Fibroblast of lung (primary cell): ENCODE measurements around the gene C6orf15. TPM values are rescaled to one million over a fixed set of nuclear protein-coding genes. Genes with fewer than 3 reads are reported as not detected.

Experiments
- DNase-seq, 2 donors: peaks; one replicate each; pipeline versions ENCODE4 v3.0.0 to v3.0.0-alpha.2; 2010; ENCODE audit warnings: low read depth in 2 of 2
- H2AFZ ChIP-seq: 2 replicates; pipeline ENCODE4 v1.5.1; 2012; ENCODE audit warnings: low read length, control low read depth, inconsistent platforms
- H3K27ac ChIP-seq: 2 replicates; pipeline ENCODE4 v1.5.1; 2011; ENCODE audit warnings: low read length, control low read depth; ENCODE audit not compliant: insufficient read depth
- H3K27me3 ChIP-seq: 2 replicates; pipeline ENCODE4 v1.5.1; 2011; ENCODE audit warnings: mild to moderate bottlenecking, low read length; ENCODE audit not compliant: control insufficient read depth, insufficient read depth
- H3K36me3 ChIP-seq: 2 replicates; pipeline ENCODE4 v1.5.1; 2011; ENCODE audit warnings: low read length; ENCODE audit not compliant: control insufficient read depth, insufficient read depth
- H3K4me1 ChIP-seq: 2 replicates; pipeline ENCODE4 v1.5.1; 2011; ENCODE audit warnings: low read length; ENCODE audit not compliant: control insufficient read depth, insufficient read depth; ENCODE audit errors: extremely low read depth
- H3K4me2 ChIP-seq: 2 replicates; pipeline ENCODE4 v1.5.1; 2011; ENCODE audit warnings: low read length, control low read depth; ENCODE audit not compliant: insufficient read depth; ENCODE audit errors: extremely low read depth
- H3K4me3 ChIP-seq, 4 experiments: fragments of 200-600 bp in 1 of 4; sonication (generic) in 1 of 4; replicated peaks in 1 of 4; 2 replicates each; pipeline ENCODE4 v1.5.1; 2011 to 2016; ENCODE audit warnings: low read length in 4 of 4, low read depth in 3 of 4, mild to moderate bottlenecking in 3 of 4, control low read depth in 2 of 4, inconsistent platforms in 1 of 4, mixed read lengths in 1 of 4; ENCODE audit not compliant: insufficient read depth in 1 of 4; ENCODE audit errors: control extremely low read depth in 1 of 4
- H3K79me2 ChIP-seq: 2 replicates; pipeline ENCODE4 v1.5.1; 2012; ENCODE audit warnings: mild to moderate bottlenecking, low read length, inconsistent platforms; ENCODE audit not compliant: control insufficient read depth, insufficient read depth
- H3K9ac ChIP-seq: 2 replicates; pipeline ENCODE4 v1.5.1; 2011; ENCODE audit warnings: mild to moderate bottlenecking, low read length, control low read depth; ENCODE audit not compliant: insufficient read depth
- H3K9me3 ChIP-seq: 2 replicates; pipeline ENCODE4 v1.5.1; 2012; ENCODE audit warnings: low read depth, low read length; ENCODE audit not compliant: control insufficient read depth, insufficient read depth
- H4K20me1 ChIP-seq: 2 replicates; pipeline ENCODE4 v1.5.1; 2011; ENCODE audit warnings: low read length; ENCODE audit not compliant: control insufficient read depth, insufficient read depth; ENCODE audit errors: extremely low read depth
- EZH2 ChIP-seq: IDR thresholded peaks from 2 replicates; pipeline ENCODE4 v1.5.1; 2012; ENCODE audit warnings: low read length, control low read depth, mild to moderate bottlenecking; ENCODE audit errors: missing control alignments
- polyA plus RNA-seq, 2 donors: library from polyadenylated mRNA; depleted of rRNA in 1 of 2; stranded (reverse) in 1 of 2; unstranded in 1 of 2; fragments of >200 nt; gene quantifications; 2 replicates each; pipeline ENCODE4 v1.2.1, GENCODE V29; 2011 to 2012; ENCODE audit warnings: missing spikeins in 1 of 2
- total RNA-seq: library from RNA; depleted of rRNA; stranded (reverse); fragments of >200 nt; gene quantifications from 2 replicates; pipeline ENCODE4 v1.2.1, GENCODE V29; 2014
- TF ChIP-seq, protein P1 (sequence below), 2 donors: IDR thresholded peaks in 1 of 2; conservative IDR thresholded peaks in 1 of 2; 1 replicate in 1 of 2; 2 replicates in 1 of 2; pipeline ENCODE4 v1.5.1; 2011 to 2012; ENCODE audit warnings: low read length in 2 of 2, control low read depth in 1 of 2, inconsistent platforms in 1 of 2, low read depth in 1 of 2, mild to moderate bottlenecking in 1 of 2

C6orf15 gene
- total and polyA plus RNA-seq, 2 donors (not counting 1 experiment from before 2014, with no cell fraction given): not detected

DNA sequence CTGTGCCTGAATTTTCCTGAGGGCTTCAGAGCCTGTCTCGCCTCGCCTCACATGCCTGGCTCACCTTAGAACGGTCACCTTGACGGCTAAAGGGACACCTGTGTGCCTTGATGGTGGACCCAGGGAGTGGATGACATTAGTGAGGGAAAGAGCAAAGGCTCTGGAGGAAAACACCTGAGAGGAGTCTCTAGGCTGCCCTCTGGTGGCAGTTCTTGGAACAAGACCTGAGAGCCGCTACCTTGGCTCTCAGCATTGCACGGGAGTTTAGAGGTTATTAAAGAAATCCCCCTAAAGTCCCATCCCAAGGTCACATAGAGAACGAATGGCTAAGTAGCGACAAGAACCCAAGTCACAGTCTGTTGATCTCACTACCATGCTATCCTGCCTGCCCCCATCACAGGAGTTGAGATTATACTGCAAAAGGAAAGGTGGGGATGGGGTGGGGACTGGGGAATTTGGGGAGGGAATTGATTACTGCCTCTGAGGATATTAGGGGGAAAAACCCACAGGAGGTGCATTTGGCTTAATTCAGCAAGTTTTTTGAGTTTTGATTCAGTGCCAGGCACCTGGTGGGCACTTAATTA lies 15.8 kb upstream of the C6orf15 start:
- no peaks in the 10 kb centered on the region for H3K36me3 ChIP-seq

DNA sequence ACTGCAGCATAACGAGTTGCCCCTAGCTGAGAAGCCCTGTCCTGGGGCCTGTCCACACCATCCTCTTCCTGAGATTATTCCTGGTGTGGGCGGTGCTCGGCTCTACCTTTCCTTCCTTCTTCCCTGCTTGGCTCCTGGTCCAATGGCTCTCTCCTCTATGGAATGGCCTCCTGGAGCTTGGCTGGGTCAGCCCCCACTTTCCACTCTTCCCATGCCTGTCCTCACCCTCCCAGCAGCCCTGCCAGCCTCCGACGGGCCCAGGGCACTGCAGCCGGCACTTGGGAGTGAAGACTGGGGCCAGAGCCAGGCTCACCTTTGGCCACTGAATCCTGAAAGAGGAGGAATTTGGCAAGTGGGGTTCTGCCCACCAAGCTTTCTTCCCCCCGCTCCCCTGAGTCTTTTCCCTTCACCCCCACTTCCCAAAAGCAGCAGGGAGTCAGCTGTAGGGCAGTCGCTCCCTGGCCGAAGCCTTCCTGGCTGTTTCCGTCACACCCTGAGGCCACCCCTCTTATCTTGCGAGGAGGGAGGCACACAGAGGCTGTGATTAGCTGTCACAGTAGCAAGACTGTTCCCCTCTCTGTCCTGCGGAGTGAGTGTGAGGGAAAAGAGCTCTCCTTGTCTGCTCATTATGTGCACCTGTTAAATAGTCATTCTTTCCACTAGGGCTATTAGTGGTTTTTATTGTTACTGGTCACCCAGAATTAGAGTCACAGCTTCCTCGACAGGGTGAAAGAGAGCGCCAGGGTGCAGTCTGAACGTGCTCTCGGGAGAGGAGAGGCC lies 14.2 kb upstream of the C6orf15 start:
- Histone ChIP-seq H3K36me3 (no peaks in the 10 kb centered on the region), H3K4me1 (peaks cover 13% of the 10 kb centered on the region), H3K9me3 (no peaks in the 10 kb centered on the region), H3K4me2 (no peak overlapping the region), H3K27ac (no peak overlapping the region), H4K20me1 (no peaks in the 10 kb centered on the region), H3K79me2 (no peaks in the 10 kb centered on the region), H3K9ac (no peak overlapping the region), H3K27me3 (peaks cover 9% of the 10 kb centered on the region), H2AFZ (no peak overlapping the region), H3K4me3 (no peak overlapping the region)
- no peak for DNase-seq
- TF ChIP-seq, protein P1, sequence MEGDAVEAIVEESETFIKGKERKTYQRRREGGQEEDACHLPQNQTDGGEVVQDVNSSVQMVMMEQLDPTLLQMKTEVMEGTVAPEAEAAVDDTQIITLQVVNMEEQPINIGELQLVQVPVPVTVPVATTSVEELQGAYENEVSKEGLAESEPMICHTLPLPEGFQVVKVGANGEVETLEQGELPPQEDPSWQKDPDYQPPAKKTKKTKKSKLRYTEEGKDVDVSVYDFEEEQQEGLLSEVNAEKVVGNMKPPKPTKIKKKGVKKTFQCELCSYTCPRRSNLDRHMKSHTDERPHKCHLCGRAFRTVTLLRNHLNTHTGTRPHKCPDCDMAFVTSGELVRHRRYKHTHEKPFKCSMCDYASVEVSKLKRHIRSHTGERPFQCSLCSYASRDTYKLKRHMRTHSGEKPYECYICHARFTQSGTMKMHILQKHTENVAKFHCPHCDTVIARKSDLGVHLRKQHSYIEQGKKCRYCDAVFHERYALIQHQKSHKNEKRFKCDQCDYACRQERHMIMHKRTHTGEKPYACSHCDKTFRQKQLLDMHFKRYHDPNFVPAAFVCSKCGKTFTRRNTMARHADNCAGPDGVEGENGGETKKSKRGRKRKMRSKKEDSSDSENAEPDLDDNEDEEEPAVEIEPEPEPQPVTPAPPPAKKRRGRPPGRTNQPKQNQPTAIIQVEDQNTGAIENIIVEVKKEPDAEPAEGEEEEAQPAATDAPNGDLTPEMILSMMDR (conservative IDR thresholded peaks at IDR 0.05 in 1 of 2, IDR thresholded peaks at IDR 0.05 in 1 of 2; ENCODE audit: low read depth in 1 of 2, low read length in 2 of 2): no peak
- no peak for TF ChIP-seq EZH2

More for the DNA sequence above, 15.8 kb upstream of the C6orf15 start:
- Histone ChIP-seq H3K4me1 (peaks cover 3% of the 10 kb centered on the region), H3K9ac (no peak overlapping the region), H3K4me3 (no peak overlapping the region), H2AFZ (no peak overlapping the region), H3K27ac (no peak overlapping the region), H3K9me3 (no peaks in the 10 kb centered on the region), H3K4me2 (no peak overlapping the region), H3K79me2 (no peaks in the 10 kb centered on the region), H3K27me3 (peaks cover 9% of the 10 kb centered on the region), H4K20me1 (no peaks in the 10 kb centered on the region)
- peak in 1 of 2 donors; percentile 30 for DNase-seq
- no peak for TF ChIP-seq EZH2
- TF ChIP-seq, protein P1 (conservative IDR thresholded peaks at IDR 0.05 in 1 of 2, IDR thresholded peaks at IDR 0.05 in 1 of 2; ENCODE audit: low read depth in 1 of 2, low read length in 2 of 2): peak; percentile 80 to 91

DNA sequence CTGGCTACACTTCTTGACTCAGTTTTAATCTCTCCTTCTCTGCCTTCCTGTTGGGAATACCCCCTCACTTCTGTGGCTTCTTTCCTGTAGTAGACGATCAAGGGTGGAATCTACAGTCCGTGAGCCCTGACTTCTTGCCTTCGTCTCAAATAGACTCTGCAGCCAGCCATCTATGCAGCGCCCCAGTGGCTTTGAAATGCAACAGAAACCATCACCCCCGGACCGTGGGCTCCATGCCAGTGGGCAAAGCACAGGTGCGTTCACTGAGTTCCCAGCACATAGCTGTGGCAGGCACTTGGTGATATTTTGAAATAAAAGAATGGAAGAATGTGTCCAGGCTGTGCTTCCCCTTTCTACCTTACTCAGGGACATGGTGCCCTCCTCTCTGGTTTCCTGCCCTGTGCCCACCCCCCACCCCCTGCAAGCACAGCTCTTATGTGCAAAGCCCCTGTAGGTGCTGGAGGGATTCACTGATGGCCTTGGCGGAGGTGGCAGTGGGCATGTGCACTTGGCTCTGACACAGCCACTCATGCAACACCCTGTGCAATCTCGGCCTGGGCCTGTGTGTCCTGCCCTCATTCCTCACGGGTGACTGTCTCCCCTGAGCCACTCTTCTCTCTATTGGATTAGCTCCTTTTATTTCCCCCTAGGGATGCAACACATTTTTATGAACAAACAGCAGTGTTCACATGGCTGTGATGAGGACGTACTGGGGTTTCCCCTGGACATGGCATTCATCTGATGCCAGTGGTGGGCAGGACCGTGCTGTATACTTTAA lies 13.4 kb upstream of the C6orf15 start:
- Histone ChIP-seq H3K27ac (no peak overlapping the region), H3K9ac (no peak overlapping the region), H3K4me2 (no peak overlapping the region), H3K4me1 (peaks cover 13% of the 10 kb centered on the region), H4K20me1 (no peaks in the 10 kb centered on the region), H3K27me3 (peaks cover 9% of the 10 kb centered on the region), H3K9me3 (no peaks in the 10 kb centered on the region), H3K36me3 (no peaks in the 10 kb centered on the region), H2AFZ (no peak overlapping the region), H3K4me3 (no peak overlapping the region), H3K79me2 (no peaks in the 10 kb centered on the region)
- peak in 1 of 2 donors; percentile 45 for DNase-seq
- TF ChIP-seq, protein P1 (conservative IDR thresholded peaks at IDR 0.05 in 1 of 2, IDR thresholded peaks at IDR 0.05 in 1 of 2; ENCODE audit: low read depth in 1 of 2, low read length in 2 of 2): no peak
- no peak for TF ChIP-seq EZH2
